WTC11 (cell line): ENCODE data around the gene RIPOR3.

Experiments
- ARID4B ChIP-seq: sonication (generic); formaldehyde crosslinking; IDR thresholded peaks from 2 replicates; pipeline ENCODE4 v1.8.0; 2023; ENCODE audit warnings: missing genetic modification reagents, mild to moderate bottlenecking, borderline replicate concordance
- CTCF ChIP-seq: fragments of 200-600 bp; IDR thresholded peaks from 2 replicates; pipeline ENCODE4 v1.8.0; 2022; ENCODE audit warnings: antibody characterized with exemption
- KAT7 ChIP-seq: sonication (generic); formaldehyde crosslinking; IDR thresholded peaks from 2 replicates; pipeline ENCODE4 v1.8.1; 2023; ENCODE audit warnings: missing genetic modification reagents, mild to moderate bottlenecking, borderline replicate concordance
- SP1 ChIP-seq: sonication (generic); formaldehyde crosslinking; conservative IDR thresholded peaks from 2 replicates; pipeline ENCODE4 v1.8.1; 2022; ENCODE audit warnings: missing genetic modification reagents

GRCh38 chr20:50552979-50553378 is 138.4 kb downstream of the RIPOR3 start:
- no peak for TF ChIP-seq ARID4B (CRISPR knock-in tag)
- TF ChIP-seq CTCF = no peak
- TF ChIP-seq SP1 = no peak
- TF ChIP-seq KAT7 = no peak
